ENCODE data around the gene GPC6. TPM values are rescaled to one million over a fixed set of nuclear protein-coding genes. Genes with fewer than 3 reads are reported as not detected.

GPC6 gene
- total RNA-seq, 3 donors from 2014 or later = 0.03 to 0.08 TPM; not detected in 1

DNA sequence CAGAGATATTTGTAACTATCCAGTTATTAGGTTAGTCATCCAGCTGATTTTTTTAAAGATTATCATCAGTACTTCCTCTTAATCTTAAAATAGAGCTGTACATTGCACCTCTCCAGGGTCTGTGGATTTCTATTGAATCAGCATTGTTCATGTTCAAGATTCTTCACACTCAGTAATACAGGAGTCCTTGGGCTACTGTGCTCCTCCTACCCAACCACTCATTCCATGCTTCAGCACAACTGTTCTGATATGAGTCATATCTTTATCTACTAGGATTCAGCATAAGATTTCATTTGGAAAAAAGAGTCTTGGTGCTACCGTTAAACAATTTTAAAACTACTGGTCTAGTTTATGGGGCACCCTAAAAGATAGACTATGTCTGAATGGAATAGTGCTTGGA, 895.1 kb downstream of the GPC6 start:
- Mint-ChIP-seq H3K27me3 (ENCODE audit: low read depth) (peaks cover 4% of the 10 kb centered on the region), H3K4me3 (no peak overlapping the region), H3K9me3 (no peaks in the 10 kb centered on the region), H3K36me3 (ENCODE audit: insufficient read depth) (no peaks in the 10 kb centered on the region), H3K4me1 (ENCODE audit: low read depth) (no peaks in the 10 kb centered on the region)
- DNase-seq = no peak
- ATAC-seq = no peak

GRCh38 chr13:94122300-94122915, 895.8 kb downstream of the GPC6 start:
- DNase-seq (no peak), ATAC-seq (no peak)
- H3K4me1 Mint-ChIP-seq (ENCODE audit: low read depth) = no peaks in the 10 kb centered on the region
- no peaks in the 10 kb centered on the region for H3K36me3 Mint-ChIP-seq (ENCODE audit: insufficient read depth)
- no peaks in the 10 kb centered on the region for H3K27me3 Mint-ChIP-seq (ENCODE audit: low read depth)
- no peaks in the 10 kb centered on the region for H3K9me3 Mint-ChIP-seq
- no peak overlapping the region for H3K4me3 Mint-ChIP-seq

DNA sequence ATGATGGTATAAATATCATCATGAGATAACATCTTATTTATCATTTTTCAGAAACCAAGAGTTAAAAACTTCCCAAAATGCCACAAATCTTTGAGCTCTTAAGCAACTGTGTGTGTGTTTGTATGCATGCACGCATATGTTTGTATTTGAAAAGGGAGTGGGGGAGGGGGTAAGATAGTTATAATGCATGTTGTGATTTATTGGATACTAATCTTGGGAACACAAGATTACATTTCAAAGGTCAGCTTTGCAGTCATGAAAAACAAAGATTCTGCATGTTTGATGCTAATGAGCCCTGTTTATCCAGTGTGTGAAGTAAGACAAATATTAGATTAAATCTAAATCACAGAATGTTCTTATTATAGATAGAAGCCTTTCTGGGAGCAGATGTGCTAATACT, 897.0 kb downstream of the GPC6 start:
- Mint-ChIP-seq H3K9me3 (no peaks in the 10 kb centered on the region), H3K27me3 (ENCODE audit: low read depth) (no peaks in the 10 kb centered on the region)
- ATAC-seq = no peak

GRCh38 chr13:94128430-94128829, 901.8 kb downstream of the GPC6 start:
- DNase-seq = no peak
- H3K4me3 Mint-ChIP-seq = no peak overlapping the region
- no peaks in the 10 kb centered on the region for H3K27me3 Mint-ChIP-seq (ENCODE audit: low read depth)
- no peaks in the 10 kb centered on the region for H3K4me1 Mint-ChIP-seq (ENCODE audit: low read depth)
- no peaks in the 10 kb centered on the region for H3K36me3 Mint-ChIP-seq (ENCODE audit: insufficient read depth)
- H3K9me3 Mint-ChIP-seq = no peaks in the 10 kb centered on the region
- no peak for ATAC-seq

More for the DNA sequence above, 897.0 kb downstream of the GPC6 start:
- H3K4me3 Mint-ChIP-seq = no peak overlapping the region
- no peaks in the 10 kb centered on the region for H3K4me1 Mint-ChIP-seq (ENCODE audit: low read depth)
- no peak for DNase-seq
- H3K36me3 Mint-ChIP-seq (ENCODE audit: insufficient read depth) = no peaks in the 10 kb centered on the region

DNA sequence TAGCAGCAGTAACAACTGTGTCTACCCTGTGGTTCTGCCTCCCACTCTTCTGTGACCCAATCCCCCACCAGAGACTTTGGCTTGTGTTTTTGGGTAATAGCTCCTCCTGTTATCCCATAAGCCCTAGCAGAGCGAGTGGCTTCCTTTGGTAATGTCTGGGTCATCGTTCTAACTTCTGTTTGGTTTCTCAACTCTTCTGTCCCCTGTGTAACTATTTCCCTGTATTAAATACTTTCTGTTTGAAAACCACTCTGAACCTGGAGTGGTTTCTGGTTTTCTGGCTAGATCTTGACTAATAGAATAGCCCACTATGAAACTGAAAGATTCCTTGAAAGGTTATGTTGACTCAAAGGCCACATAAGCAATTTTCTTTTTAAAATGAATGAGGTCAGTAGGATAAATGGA, 902.9 kb downstream of the GPC6 start:
- no peaks in the 10 kb centered on the region for H3K4me1 Mint-ChIP-seq (ENCODE audit: low read depth)
- ATAC-seq (peak; percentile 34 to 35), DNase-seq (no peak)
- no peaks in the 10 kb centered on the region for H3K36me3 Mint-ChIP-seq (ENCODE audit: insufficient read depth)
- H3K9me3 Mint-ChIP-seq = no peaks in the 10 kb centered on the region
- no peak overlapping the region for H3K4me3 Mint-ChIP-seq
- H3K27me3 Mint-ChIP-seq (ENCODE audit: low read depth) = no peaks in the 10 kb centered on the region

- DNase-seq (no peak), ATAC-seq (no peak)
- Mint-ChIP-seq H3K4me1 (ENCODE audit: low read depth) (no peaks in the 10 kb centered on the region), H3K27me3 (ENCODE audit: low read depth) (peaks cover 2% of the 10 kb centered on the region), H3K36me3 (ENCODE audit: insufficient read depth) (no peaks in the 10 kb centered on the region), H3K4me3 (no peak overlapping the region), H3K9me3 (no peaks in the 10 kb centered on the region)
Measured at GRCh38 chr13:94138831-94139230, 912.2 kb downstream of the GPC6 start.

DNA sequence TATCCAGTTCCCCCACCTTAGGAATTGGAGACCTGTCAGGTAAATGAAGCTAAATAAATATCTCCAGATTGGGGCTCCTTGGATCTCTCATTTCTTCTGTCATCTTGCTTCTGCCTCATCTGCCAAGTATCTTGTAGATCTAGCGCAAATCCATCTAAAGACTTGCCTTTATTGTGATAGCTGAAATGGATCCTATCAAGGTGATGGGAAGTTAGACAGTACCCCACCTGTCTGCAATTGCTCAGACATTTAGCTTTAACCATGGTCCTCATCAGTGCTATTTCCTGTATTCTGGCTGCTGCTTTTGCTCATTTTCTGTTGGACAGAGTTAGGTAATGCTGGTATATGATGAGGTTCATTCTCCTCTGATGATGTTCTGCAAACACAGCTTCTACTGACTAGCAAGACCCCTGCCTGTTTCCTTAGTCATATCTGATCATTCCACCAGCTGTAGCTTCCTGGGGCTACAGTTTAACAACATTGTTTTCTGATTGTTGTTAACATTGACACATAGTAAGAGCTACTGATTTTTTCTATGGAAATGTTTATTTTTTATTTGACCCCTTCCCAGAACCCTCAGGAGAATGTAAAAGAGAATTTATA, 912.9 kb downstream of the GPC6 start:
- Mint-ChIP-seq H3K4me1 (ENCODE audit: low read depth) (no peaks in the 10 kb centered on the region), H3K9me3 (no peaks in the 10 kb centered on the region), H3K36me3 (ENCODE audit: insufficient read depth) (no peaks in the 10 kb centered on the region), H3K27me3 (ENCODE audit: low read depth) (peaks cover 2% of the 10 kb centered on the region), H3K4me3 (no peak overlapping the region)
- ATAC-seq = no peak
- DNase-seq = no peak

DNA sequence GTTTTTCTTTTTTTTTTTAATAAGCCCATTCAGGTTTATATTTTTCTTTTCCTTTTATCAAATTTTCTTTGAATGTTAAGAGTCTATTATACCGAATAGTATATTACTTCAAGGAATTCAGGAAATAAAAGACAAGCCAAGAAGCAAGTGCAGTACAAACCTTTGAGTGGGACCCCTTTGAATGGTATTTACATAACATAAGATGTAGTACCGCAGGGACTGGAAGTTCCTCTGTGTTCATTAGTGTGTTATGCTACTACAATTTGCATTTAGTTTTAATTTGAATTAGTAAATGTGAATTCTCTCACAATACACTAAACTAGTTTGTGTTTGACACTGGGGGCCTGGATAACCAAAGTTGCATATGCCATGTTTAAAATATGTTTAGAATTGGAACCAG, 913.4 kb downstream of the GPC6 start:
- H3K4me1 Mint-ChIP-seq (ENCODE audit: low read depth) = no peaks in the 10 kb centered on the region
- ATAC-seq = no peak
- DNase-seq = no peak
- peaks cover 2% of the 10 kb centered on the region for H3K27me3 Mint-ChIP-seq (ENCODE audit: low read depth)
- no peaks in the 10 kb centered on the region for H3K9me3 Mint-ChIP-seq
- H3K4me3 Mint-ChIP-seq = no peak overlapping the region
- no peaks in the 10 kb centered on the region for H3K36me3 Mint-ChIP-seq (ENCODE audit: insufficient read depth)

- H3K4me1 Mint-ChIP-seq (ENCODE audit: low read depth) = no peaks in the 10 kb centered on the region
- no peak for ATAC-seq
Measured at GRCh38 chr13:94140511-94140910, 913.9 kb downstream of the GPC6 start.

GRCh38 chr13:94143624-94144350, 917.2 kb downstream of the GPC6 start:
- Mint-ChIP-seq H3K27me3 (ENCODE audit: low read depth) (peaks cover 2% of the 10 kb centered on the region), H3K9me3 (no peaks in the 10 kb centered on the region), H3K36me3 (ENCODE audit: insufficient read depth) (no peaks in the 10 kb centered on the region), H3K4me3 (no peak overlapping the region), H3K4me1 (ENCODE audit: low read depth) (no peaks in the 10 kb centered on the region)
- ATAC-seq (no peak), DNase-seq (no peak)

More at GRCh38 chr13:94140511-94140910, 913.9 kb downstream of the GPC6 start:
- no peak overlapping the region for H3K4me3 Mint-ChIP-seq
- H3K27me3 Mint-ChIP-seq (ENCODE audit: low read depth) = peaks cover 2% of the 10 kb centered on the region
- DNase-seq = no peak
- H3K36me3 Mint-ChIP-seq (ENCODE audit: insufficient read depth) = no peaks in the 10 kb centered on the region
- H3K9me3 Mint-ChIP-seq = no peaks in the 10 kb centered on the region

GRCh38 chr13:94145966-94146365, 919.4 kb downstream of the GPC6 start:
- H3K36me3 Mint-ChIP-seq (ENCODE audit: insufficient read depth) = no peaks in the 10 kb centered on the region
- no peak overlapping the region for H3K4me3 Mint-ChIP-seq
- no peaks in the 10 kb centered on the region for H3K4me1 Mint-ChIP-seq (ENCODE audit: low read depth)
- ATAC-seq (no peak), DNase-seq (no peak)
- no peaks in the 10 kb centered on the region for H3K9me3 Mint-ChIP-seq
- peaks cover 8% of the 10 kb centered on the region for H3K27me3 Mint-ChIP-seq (ENCODE audit: low read depth)

DNA sequence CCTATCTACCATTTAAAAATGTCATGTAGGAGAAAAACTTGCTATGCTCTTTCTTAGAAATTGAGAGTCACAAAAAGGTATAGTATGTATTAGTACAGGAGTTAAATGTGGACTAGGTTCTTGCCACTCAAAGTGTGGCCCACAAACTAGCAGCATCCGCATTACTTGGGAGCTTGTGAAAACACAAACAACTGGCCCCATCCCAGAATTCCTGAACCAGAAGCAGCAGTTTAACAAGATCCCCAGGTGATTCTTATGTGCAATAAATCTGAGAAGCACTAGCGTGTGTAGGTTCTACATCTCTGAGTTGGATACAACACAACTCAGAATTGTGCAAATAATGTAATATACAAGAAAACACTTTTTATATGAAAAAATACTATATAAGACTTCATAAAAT, 927.0 kb downstream of the GPC6 start:
- Mint-ChIP-seq H3K4me3 (no peak overlapping the region), H3K27me3 (ENCODE audit: low read depth) (peaks cover 19% of the 10 kb centered on the region), H3K9me3 (no peaks in the 10 kb centered on the region), H3K36me3 (ENCODE audit: insufficient read depth) (no peaks in the 10 kb centered on the region), H3K4me1 (ENCODE audit: low read depth) (no peaks in the 10 kb centered on the region)
- DNase-seq = no peak
- ATAC-seq = no peak

DNA sequence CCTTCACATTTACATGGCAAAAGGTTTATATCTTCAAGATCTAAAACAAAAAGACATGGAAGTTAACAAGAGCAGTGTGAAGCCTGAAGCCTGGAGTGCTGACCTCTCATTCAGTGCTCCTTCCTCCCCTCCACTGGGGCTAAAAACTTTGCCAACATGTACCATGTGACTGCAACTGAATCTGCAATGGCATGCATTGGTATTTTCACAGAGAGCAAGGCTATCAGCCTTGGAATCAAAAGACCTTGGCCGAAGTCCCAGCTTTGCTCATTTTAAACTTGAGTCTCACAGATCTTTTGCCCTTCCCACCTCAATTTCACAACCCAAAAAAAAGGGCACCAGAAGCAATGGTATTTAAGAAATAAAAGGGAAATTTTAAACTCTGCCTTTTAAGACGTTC, 927.8 kb downstream of the GPC6 start:
- no peak for DNase-seq
- ATAC-seq = no peak
- Mint-ChIP-seq H3K9me3 (peaks cover 4% of the 10 kb centered on the region), H3K4me1 (ENCODE audit: low read depth) (no peaks in the 10 kb centered on the region), H3K36me3 (ENCODE audit: insufficient read depth) (no peaks in the 10 kb centered on the region), H3K4me3 (no peak overlapping the region), H3K27me3 (ENCODE audit: low read depth) (peaks cover 19% of the 10 kb centered on the region)

DNA sequence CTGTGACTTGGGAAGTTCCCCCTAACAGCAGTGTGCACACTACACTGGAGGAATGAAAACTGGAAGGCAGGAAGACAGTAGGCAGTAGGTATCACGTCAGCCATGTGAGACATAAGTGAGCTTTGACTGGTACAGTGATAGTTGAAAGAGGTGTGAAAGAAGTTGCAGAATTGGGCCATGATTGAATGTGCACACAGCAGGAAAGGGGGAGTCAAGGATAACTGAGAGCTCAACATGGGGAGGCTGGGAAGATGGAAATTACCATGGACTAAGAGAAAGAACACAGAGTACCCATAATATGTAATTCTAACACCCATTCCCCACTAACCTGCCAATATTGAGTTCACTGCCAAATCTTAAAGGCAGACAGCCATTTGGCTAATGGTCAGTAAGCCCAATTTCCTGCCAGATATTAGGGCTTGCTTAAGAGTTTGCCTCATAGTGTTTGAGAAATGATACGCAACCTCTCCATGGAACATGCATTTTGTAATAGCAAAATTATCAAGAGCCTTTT, 931.2 kb downstream of the GPC6 start:
- Mint-ChIP-seq H3K36me3 (ENCODE audit: insufficient read depth) (no peaks in the 10 kb centered on the region), H3K4me3 (no peak overlapping the region), H3K9me3 (peaks cover 7% of the 10 kb centered on the region), H3K4me1 (ENCODE audit: low read depth) (no peaks in the 10 kb centered on the region), H3K27me3 (ENCODE audit: low read depth) (peaks cover 17% of the 10 kb centered on the region)
- DNase-seq (no peak), ATAC-seq (no peak)

GRCh38 chr13:94160875-94161274, 934.3 kb downstream of the GPC6 start:
- no peak overlapping the region for H3K4me3 Mint-ChIP-seq
- H3K36me3 Mint-ChIP-seq (ENCODE audit: insufficient read depth) = no peaks in the 10 kb centered on the region
- ATAC-seq (no peak), DNase-seq (no peak)
- H3K27me3 Mint-ChIP-seq (ENCODE audit: low read depth) = peaks cover 5% of the 10 kb centered on the region
- H3K9me3 Mint-ChIP-seq = peaks cover 7% of the 10 kb centered on the region
- no peaks in the 10 kb centered on the region for H3K4me1 Mint-ChIP-seq (ENCODE audit: low read depth)
